ENCODE results near the gene RALGPS1. TPM values are rescaled to one million over a fixed set of nuclear protein-coding genes. Genes with fewer than 3 reads are reported as not detected.
A peak's percentile ranks its signal among the peaks of the same experiment; 100 is the strongest.

The RALGPS1 gene
- total RNA-seq, 6 donors from 2014 or later: 12.3 to 52.4 (median 17.1) TPM

- Histone ChIP-seq H3K36me3 (no peaks in the 10 kb centered on the region), H3K4me1 (peaks cover 4 to 12% (median 7%) of the 10 kb centered on the region in 4 donors), H3K27me3 (no peaks in the 10 kb centered on the region), H3K4me3 (no peak overlapping the region), H3K9me3 (no peaks in the 10 kb centered on the region), H3K27ac (no peak overlapping the region)
- ATAC-seq (ENCODE audit: low FRiP score in 2 of 2): no peak
- TF ChIP-seq POLR2AphosphoS5 (IDR thresholded peaks at IDR 0.05) (no peak), POLR2A (IDR thresholded peaks at IDR 0.05) (no peak), EP300 (IDR thresholded peaks at IDR 0.05) (no peak), CTCF (IDR thresholded peaks at IDR 0.05) (no peak)
- no peak for DNase-seq
- 94% methylated on average over 2 of the region's 2 CpGs for WGBS, 2 donors
These were observed 326.8 kb downstream of the RALGPS1 start for GRCh38 chr9:127241354-127241753.

- H3K4me3 ChIP-seq: peak overlapping the region; percentile 52 to 67 (median 54)
- H3K9me3 ChIP-seq: no peaks in the 10 kb centered on the region
- TF ChIP-seq CTCF (IDR thresholded peaks at IDR 0.05): no peak
- peak in 1 of 2 donors; percentile 64 for TF ChIP-seq POLR2AphosphoS5 (IDR thresholded peaks at IDR 0.05)
- TF ChIP-seq POLR2A (IDR thresholded peaks at IDR 0.05): peak in 2 of 4 donors; percentile 54 to 65
- peaks cover 4 to 12% (median 7%) of the 10 kb centered on the region in 4 donors for H3K4me1 ChIP-seq
- peak; percentile 98 for DNase-seq
- no peaks in the 10 kb centered on the region for H3K27me3 ChIP-seq
- 8 to 24% methylated on average over 14 to 52 of the region's 53 CpGs for WGBS, 2 donors
- H3K36me3 ChIP-seq: no peaks in the 10 kb centered on the region
- peak; percentile 100 for ATAC-seq (ENCODE audit: low FRiP score in 2 of 2)
- H3K27ac ChIP-seq: peak overlapping the region; percentile 59 to 86 (median 77)
These were observed 330.3 kb downstream of the RALGPS1 start for GRCh38 chr9:127244609-127245601.

GRCh38 chr9:127245637-127246164 lies 331.1 kb downstream of the RALGPS1 start:
- ATAC-seq (ENCODE audit: low FRiP score in 2 of 2) (no peak), DNase-seq (no peak)
- H3K36me3 ChIP-seq: no peaks in the 10 kb centered on the region
- no peaks in the 10 kb centered on the region for H3K27me3 ChIP-seq
- WGBS, 2 donors: 81 to 82% methylated on average over 8 of the region's 8 CpGs
- no peak for TF ChIP-seq POLR2A (IDR thresholded peaks at IDR 0.05)
- TF ChIP-seq EP300 (IDR thresholded peaks at IDR 0.05): no peak
- no peak for TF ChIP-seq CTCF (IDR thresholded peaks at IDR 0.05)
- TF ChIP-seq POLR2AphosphoS5 (IDR thresholded peaks at IDR 0.05): no peak
- H3K27ac ChIP-seq: no peak overlapping the region
- peak overlapping the region in 3 of 4 donors; percentile 52 to 67 (median 53) for H3K4me3 ChIP-seq
- H3K9me3 ChIP-seq: no peaks in the 10 kb centered on the region
- peaks cover 4 to 12% (median 7%) of the 10 kb centered on the region in 4 donors for H3K4me1 ChIP-seq

- TF ChIP-seq EP300 (IDR thresholded peaks at IDR 0.05) (no peak), POLR2A (IDR thresholded peaks at IDR 0.05) (no peak), POLR2AphosphoS5 (IDR thresholded peaks at IDR 0.05) (no peak), CTCF (IDR thresholded peaks at IDR 0.05) (no peak)
- ATAC-seq (ENCODE audit: low FRiP score in 2 of 2): no peak
- WGBS, 2 donors: 89 to 93% methylated on average over 3 of the region's 3 CpGs
These were observed 333.7 kb downstream of the RALGPS1 start for GRCh38 chr9:127248241-127248640.

More at GRCh38 chr9:127248241-127248640, 333.7 kb downstream of the RALGPS1 start:
- no peak for DNase-seq
- Histone ChIP-seq H3K27me3 (no peaks in the 10 kb centered on the region), H3K4me1 (peaks cover 4 to 12% (median 7%) of the 10 kb centered on the region in 4 donors), H3K4me3 (no peak overlapping the region), H3K36me3 (no peaks in the 10 kb centered on the region), H3K9me3 (no peaks in the 10 kb centered on the region), H3K27ac (no peak overlapping the region)
